Measurements from ENCODE around the gene LHPP.

GRCh38 chr10:124429576-124429975 is 32.0 kb upstream of the LHPP start:
- TF ChIP-seq GATA3 (IDR thresholded peaks at IDR 0.05; ENCODE audit: low read depth, low read length), result no peak
- TF ChIP-seq GATA2 (IDR thresholded peaks at IDR 0.05; ENCODE audit: low read depth, low read length), result no peak

Data from SH-SY5Y (cell line).